Subcutaneous adipose tissue (tissue), 4 donors: ENCODE results near the gene FSIP1. TPM values are rescaled to one million over a fixed set of nuclear protein-coding genes. Genes with fewer than 3 reads are reported as not detected.

Experiments used
- total RNA-seq, 4 donors: library from RNA; depleted of rRNA; stranded (reverse); fragments of >200 nt; gene quantifications; one replicate each; pipeline ENCODE4 v1.1.0, GENCODE V29; 2016
- TF ChIP-seq, protein P1 (sequence below): fragments of 450-650 bp; IDR thresholded peaks from one replicate; pipeline ENCODE4 v1.5.1; 2016; ENCODE audit warnings: low read depth, mild to moderate bottlenecking, control low read depth, antibody characterized with exemption, moderate library complexity

FSIP1 gene
- total RNA-seq, 4 donors from 2014 or later, result 0.16 to 1.0 (median 0.44) TPM; not detected in 1

- TF ChIP-seq, protein P1, sequence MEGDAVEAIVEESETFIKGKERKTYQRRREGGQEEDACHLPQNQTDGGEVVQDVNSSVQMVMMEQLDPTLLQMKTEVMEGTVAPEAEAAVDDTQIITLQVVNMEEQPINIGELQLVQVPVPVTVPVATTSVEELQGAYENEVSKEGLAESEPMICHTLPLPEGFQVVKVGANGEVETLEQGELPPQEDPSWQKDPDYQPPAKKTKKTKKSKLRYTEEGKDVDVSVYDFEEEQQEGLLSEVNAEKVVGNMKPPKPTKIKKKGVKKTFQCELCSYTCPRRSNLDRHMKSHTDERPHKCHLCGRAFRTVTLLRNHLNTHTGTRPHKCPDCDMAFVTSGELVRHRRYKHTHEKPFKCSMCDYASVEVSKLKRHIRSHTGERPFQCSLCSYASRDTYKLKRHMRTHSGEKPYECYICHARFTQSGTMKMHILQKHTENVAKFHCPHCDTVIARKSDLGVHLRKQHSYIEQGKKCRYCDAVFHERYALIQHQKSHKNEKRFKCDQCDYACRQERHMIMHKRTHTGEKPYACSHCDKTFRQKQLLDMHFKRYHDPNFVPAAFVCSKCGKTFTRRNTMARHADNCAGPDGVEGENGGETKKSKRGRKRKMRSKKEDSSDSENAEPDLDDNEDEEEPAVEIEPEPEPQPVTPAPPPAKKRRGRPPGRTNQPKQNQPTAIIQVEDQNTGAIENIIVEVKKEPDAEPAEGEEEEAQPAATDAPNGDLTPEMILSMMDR, result no peak
Observed at GRCh38 chr15:39618063-39618823, 164.4 kb downstream of the FSIP1 start.

DNA sequence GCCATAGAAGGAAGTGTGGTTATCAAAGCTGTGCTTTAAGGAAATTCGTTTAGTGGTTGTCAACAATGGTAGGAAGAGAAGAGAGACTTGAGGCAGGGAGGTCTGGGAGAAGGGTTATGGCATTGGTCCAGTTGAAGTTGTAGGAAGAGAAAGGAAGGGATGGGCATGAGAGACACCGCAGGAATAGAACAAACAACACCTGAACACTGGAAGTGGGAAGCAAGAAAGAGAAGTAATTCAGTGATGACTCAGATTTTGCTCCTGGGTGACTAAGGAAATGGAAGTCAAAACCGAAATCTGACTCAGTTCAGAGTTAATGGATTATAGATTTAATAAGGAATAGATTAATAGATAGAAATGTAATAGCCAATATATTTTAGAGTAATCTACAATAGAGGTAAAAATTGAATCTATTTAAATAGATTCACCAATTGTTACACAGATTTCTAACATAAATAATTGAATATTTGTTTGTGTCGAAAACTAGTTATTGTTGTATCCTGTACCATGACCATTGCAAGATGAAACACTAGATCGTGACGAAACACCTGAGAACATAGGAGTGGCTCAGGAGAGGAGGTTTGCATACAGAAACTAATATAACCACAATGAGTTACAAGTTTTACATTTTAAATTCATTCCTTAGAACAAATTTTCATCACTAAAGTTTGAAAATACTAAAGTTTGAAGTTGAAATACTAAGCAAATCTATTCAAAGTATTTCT lies 165.7 kb downstream of the FSIP1 start:
- TF ChIP-seq, protein P1, result no peak

- TF ChIP-seq, protein P1, result no peak
Observed at GRCh38 chr15:39613861-39614260, 168.8 kb downstream of the FSIP1 start.

DNA sequence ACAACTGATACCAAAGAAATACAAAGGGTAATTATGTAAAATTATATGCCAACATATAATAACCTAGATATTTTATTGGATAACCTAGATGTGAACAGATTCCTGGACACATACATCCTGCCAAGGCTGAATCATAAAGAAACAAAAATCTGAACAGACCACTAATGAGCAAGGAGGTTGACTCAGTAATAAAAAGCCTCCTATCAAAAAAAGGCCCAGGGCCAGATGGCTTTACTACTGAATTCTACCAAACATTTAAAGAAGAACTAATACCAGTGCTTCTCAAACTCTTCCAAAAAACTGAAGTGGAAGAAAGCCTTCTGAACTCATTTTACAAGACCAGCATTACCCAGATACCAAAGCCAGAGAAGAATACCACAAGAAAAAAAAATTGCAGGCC lies 169.4 kb downstream of the FSIP1 start:
- TF ChIP-seq, protein P1, result no peak

DNA sequence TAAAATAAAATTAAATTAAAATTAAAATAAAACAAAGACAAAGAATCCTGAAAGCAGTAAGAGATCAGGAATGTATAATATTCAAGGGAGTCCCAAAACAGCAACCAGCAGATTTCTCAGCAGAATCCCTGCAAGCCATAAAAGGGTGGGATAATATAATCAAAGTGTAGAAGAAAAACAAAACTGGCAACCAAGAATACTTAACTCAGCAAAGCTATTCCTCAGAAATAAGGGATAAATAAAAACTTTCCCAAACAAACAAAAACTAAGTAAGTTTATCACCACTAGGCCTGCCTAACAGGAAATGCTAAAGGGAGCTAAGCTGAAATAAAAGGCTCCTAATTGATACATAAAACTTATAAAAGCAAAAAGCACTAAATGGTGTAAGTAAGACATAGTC lies 172.0 kb downstream of the FSIP1 start:
- TF ChIP-seq, protein P1, result no peak

DNA sequence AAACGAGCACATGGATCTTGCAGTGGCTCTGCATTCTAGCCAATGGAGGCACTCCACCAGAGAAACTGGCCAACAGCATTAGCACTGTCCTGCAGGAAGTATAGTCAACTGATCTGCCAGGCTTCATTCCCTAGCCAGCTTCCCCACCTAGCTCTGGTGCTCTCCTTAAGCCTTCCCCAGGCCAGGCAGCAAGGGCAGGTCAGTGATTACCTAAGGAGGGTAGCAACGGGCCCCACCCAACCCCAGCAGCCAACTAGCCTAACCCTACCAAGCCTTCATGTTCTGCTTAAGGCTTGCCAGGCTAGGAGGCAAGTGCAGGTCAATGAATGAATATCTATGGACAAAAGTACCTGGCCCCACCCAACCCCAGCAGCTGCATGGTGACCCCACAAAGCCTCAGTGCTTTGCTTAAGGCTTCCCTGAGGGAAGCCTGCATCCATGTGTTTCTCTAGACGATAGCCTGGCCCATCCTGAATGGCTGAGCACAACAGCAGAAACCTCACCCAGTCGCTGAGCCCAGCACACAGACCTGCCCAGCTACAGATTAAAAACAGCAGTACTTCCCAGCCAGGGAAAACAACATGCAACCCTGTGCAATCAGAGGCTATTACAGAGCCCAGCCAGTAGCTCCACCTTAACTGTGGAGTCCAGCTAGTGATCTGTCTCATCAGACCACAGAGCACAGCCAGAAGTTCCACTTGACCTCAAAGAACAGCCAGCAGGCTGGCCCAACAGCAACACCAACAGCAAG lies 173.3 kb downstream of the FSIP1 start:
- TF ChIP-seq, protein P1, result no peak
